Cardiac muscle cell (in vitro differentiated cells and primary cell): ENCODE measurements around the gene ATP8B4. TPM values are rescaled to one million over a fixed set of nuclear protein-coding genes. Genes with fewer than 3 reads are reported as not detected.

Source experiments
- DNase-seq, 2 donors: peaks; one replicate each; pipeline versions ENCODE4 v3.0.0 to v3.0.0-alpha.2; 2010 to 2017; ENCODE audit warnings: low read depth in 1 of 2, low spot score in 1 of 2
- H3K27ac ChIP-seq: fragments of 200-600 bp; sonication (generic); 2 replicates; pipeline ENCODE4 v1.5.1; 2016
- H3K27me3 ChIP-seq: fragments of 200-600 bp; sonication (generic); 2 replicates; pipeline ENCODE4 v1.6.0; 2016; ENCODE audit warnings: control low read depth
- H3K36me3 ChIP-seq: fragments of 200-600 bp; sonication (generic); 2 replicates; pipeline ENCODE4 v1.5.1; 2016; ENCODE audit warnings: control low read depth
- H3K4me1 ChIP-seq: fragments of 200-600 bp; sonication (generic); 2 replicates; pipeline ENCODE4 v1.8.1; 2017; ENCODE audit warnings: low read depth, mild to moderate bottlenecking, mixed run types
- H3K4me3 ChIP-seq: fragments of 200-600 bp; sonication (generic); 2 replicates; pipeline ENCODE4 v1.5.1; 2016; ENCODE audit warnings: mild to moderate bottlenecking
- H3K9me3 ChIP-seq: fragments of 200-600 bp; sonication (generic); 2 replicates; pipeline ENCODE4 v1.5.1; 2017; ENCODE audit warnings: low read depth, mild to moderate bottlenecking, control low read depth
- polyA plus RNA-seq: library from polyadenylated mRNA; unstranded; fragments of >200 nt; fragmentation: Nextera tagmentation; extraction: Ambion mirVana; gene quantifications from 2 replicates; pipeline ENCODE4 v1.2.1, GENCODE V29; 2016
- total RNA-seq: library from RNA; depleted of rRNA; stranded (reverse); fragments of >200 nt; gene quantifications from 2 replicates; pipeline ENCODE4 v1.2.3, GENCODE V29; 2016
- TF ChIP-seq, protein P1 (sequence below): IDR thresholded peaks from 2 replicates; pipeline ENCODE4 v1.5.1; 2012; ENCODE audit warnings: low read depth, mild to moderate bottlenecking, low read length

The ATP8B4 gene
- total and polyA plus RNA-seq, 2 experiments from 2014 or later = 0.09 to 0.12 TPM

DNA sequence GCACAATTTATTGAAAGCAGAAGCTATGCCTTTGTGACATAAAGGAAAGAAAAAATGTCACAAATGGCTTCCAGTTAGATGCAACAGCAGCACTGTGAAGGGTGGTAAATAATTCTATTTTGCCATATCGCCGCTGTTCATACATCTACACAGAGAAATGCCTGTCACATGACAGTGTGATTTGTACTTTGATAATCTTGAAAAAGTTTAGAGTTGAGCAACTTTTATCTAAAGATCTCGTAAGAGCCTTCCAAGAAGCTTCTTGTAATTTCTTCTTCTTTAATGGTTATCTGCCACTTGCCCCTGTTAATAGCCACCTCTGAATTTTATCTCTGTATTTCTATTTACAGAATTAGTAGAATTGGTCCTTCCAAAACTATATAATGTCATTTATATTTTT lies 192.3 kb downstream of the ATP8B4 start:
- no peaks in the 10 kb centered on the region for H3K9me3 ChIP-seq
- DNase-seq = no peak
- TF ChIP-seq, protein P1, sequence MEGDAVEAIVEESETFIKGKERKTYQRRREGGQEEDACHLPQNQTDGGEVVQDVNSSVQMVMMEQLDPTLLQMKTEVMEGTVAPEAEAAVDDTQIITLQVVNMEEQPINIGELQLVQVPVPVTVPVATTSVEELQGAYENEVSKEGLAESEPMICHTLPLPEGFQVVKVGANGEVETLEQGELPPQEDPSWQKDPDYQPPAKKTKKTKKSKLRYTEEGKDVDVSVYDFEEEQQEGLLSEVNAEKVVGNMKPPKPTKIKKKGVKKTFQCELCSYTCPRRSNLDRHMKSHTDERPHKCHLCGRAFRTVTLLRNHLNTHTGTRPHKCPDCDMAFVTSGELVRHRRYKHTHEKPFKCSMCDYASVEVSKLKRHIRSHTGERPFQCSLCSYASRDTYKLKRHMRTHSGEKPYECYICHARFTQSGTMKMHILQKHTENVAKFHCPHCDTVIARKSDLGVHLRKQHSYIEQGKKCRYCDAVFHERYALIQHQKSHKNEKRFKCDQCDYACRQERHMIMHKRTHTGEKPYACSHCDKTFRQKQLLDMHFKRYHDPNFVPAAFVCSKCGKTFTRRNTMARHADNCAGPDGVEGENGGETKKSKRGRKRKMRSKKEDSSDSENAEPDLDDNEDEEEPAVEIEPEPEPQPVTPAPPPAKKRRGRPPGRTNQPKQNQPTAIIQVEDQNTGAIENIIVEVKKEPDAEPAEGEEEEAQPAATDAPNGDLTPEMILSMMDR = no peak
- H3K27ac ChIP-seq = no peak overlapping the region
- no peaks in the 10 kb centered on the region for H3K27me3 ChIP-seq
- H3K4me1 ChIP-seq = no peaks in the 10 kb centered on the region
- no peak overlapping the region for H3K4me3 ChIP-seq
- H3K36me3 ChIP-seq = no peaks in the 10 kb centered on the region

DNA sequence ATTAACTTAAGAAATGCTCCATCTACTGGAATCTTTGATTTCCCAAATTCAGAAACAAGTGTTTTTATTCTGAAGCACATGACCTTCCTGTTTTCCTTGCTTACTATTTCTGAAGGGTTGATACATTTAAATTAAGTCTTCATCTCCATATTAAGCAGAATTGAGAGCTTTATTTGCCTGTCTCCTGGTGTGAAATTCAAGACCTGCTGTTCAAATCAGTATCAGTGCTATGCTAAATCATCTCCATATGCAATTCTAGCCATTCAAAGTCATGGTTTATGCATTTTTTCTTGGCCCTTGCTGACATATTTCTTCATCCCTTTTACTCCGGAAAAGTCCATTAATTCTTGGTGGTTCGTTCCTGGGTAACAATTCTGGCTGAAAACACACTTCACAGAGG lies 195.4 kb downstream of the ATP8B4 start:
- Histone ChIP-seq H3K4me3 (no peak overlapping the region), H3K36me3 (no peaks in the 10 kb centered on the region), H3K4me1 (no peaks in the 10 kb centered on the region), H3K27ac (no peak overlapping the region), H3K9me3 (no peaks in the 10 kb centered on the region), H3K27me3 (no peaks in the 10 kb centered on the region)
- no peak for DNase-seq
- TF ChIP-seq, protein P1 = no peak

DNA sequence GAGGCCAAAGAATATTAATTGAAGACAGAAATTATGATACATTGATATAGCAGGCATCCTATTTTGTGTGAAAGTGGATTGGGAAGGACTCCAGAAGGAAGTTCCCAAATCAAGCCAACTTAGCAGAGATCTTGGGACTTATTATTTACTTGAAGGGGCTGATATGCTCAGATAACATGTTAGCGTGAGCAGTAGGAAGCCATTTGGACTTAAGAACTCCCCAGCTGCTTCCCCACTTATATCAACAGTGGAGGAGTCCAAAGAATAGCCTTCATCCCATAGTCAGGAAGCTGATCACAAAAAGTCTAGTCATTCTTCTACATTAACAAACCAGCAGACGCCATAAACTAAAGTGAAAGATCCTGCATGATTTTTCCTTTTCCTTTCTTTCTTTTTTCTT lies 200.0 kb downstream of the ATP8B4 start:
- TF ChIP-seq, protein P1 = no peak
- H3K36me3 ChIP-seq = no peaks in the 10 kb centered on the region

DNA sequence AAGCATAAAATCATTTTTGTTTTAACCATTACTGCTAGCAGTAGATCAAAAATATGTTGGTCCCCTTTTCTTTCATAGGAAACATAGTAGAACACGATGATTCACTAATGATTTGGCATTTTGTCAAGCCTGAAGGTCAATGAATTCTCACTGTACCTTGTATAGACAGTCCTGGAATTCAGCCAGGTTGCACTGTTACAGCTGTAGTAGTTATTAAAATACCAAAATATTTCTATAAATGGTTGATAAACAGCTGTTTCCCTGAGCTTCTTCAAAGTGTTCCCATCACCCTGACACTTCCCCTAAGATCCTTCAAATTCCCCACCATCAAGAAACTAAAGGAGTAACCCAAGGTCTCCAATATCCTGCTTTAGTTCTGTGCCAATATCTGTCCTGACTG lies 200.9 kb downstream of the ATP8B4 start:
- no peak overlapping the region for H3K4me3 ChIP-seq
- TF ChIP-seq, protein P1 = no peak
- peak in 1 of 2 donors; percentile 59 for DNase-seq

More for the DNA sequence above, 200.0 kb downstream of the ATP8B4 start:
- DNase-seq = no peak
- no peak overlapping the region for H3K27ac ChIP-seq
- H3K4me1 ChIP-seq = peaks cover 6% of the 10 kb centered on the region
- no peaks in the 10 kb centered on the region for H3K27me3 ChIP-seq
- H3K4me3 ChIP-seq = no peak overlapping the region
- no peaks in the 10 kb centered on the region for H3K9me3 ChIP-seq

DNA sequence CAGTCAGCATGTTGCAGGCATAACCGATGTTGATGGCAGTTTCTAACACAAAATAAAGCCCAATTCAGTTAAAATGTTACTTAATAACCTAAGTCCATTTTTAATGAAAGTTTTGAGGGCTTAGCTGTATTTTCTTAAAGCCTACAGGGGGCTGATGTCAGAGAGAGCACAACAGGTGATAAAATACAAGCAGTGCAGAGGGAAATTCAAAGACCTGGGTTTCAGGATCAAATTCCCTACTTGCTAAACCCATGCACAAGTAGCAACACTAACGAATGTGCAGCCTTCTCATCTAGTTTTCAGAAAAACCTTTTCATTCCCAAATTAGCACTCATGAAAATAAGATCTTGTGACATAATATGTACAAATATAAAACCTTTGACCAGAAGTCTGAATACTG lies 202.0 kb downstream of the ATP8B4 start:
- DNase-seq = no peak
- Histone ChIP-seq H3K27me3 (no peaks in the 10 kb centered on the region), H3K36me3 (no peaks in the 10 kb centered on the region), H3K4me1 (peaks cover 6% of the 10 kb centered on the region), H3K27ac (no peak overlapping the region), H3K9me3 (no peaks in the 10 kb centered on the region), H3K4me3 (no peak overlapping the region)
- TF ChIP-seq, protein P1 = no peak

More for the DNA sequence above, 200.9 kb downstream of the ATP8B4 start:
- no peaks in the 10 kb centered on the region for H3K27me3 ChIP-seq
- peaks cover 6% of the 10 kb centered on the region for H3K4me1 ChIP-seq
- no peaks in the 10 kb centered on the region for H3K9me3 ChIP-seq
- H3K36me3 ChIP-seq = no peaks in the 10 kb centered on the region
- H3K27ac ChIP-seq = no peak overlapping the region

DNA sequence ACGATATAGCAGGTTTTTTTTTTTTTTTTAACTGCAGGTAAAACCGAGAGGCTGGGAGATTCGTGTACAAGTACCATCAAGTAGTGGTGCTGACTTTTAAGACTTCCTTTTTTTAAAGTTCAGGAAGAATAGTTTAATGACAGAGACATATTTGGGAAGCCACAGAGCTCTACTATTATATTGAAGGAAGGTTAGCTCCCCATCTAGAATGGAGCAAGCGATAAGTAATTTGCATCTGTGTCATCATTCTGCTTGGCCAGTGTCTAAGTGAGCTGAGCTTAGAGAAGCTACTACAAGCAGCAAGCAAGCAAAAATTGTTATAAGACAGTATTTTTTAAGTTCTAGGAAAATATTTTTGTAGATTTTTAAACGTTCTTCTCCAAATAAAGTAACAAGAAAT lies 203.2 kb downstream of the ATP8B4 start:
- Histone ChIP-seq H3K9me3 (no peaks in the 10 kb centered on the region), H3K4me1 (peaks cover 6% of the 10 kb centered on the region), H3K4me3 (no peak overlapping the region), H3K27ac (no peak overlapping the region), H3K36me3 (no peaks in the 10 kb centered on the region), H3K27me3 (no peaks in the 10 kb centered on the region)
- no peak for DNase-seq
- TF ChIP-seq, protein P1 = no peak
